H1 (cell line): ENCODE data around the gene C16orf95. TPM values are rescaled to one million over a fixed set of nuclear protein-coding genes. Genes with fewer than 3 reads are reported as not detected.
A peak's percentile ranks its signal among the peaks of the same experiment; 100 is the strongest.

Experiments used
- CTCF ChIA-PET: fragments of 300-600 bp; sonication (Branson Sonifier 250); formaldehyde crosslinking; loops from one replicate; lab custom pipeline; 2021; ENCODE audit not compliant: partially characterized antibody; lab: Charles Lee
- POLR2A ChIA-PET: fragments of 300-600 bp; sonication (Branson Sonifier 250); formaldehyde crosslinking; loops from one replicate; lab custom pipeline; 2021; ENCODE audit warnings: inconsistent platforms; ENCODE audit not compliant: partially characterized antibody; lab: Charles Lee
- DNase-seq, 2 experiments: peaks; one replicate each; pipeline versions ENCODE4 v3.0.0 to v3.0.0-alpha.2; 2010 to 2022; ENCODE audit warnings: low spot score in 2 of 2, low read depth in 1 of 2, mixed read lengths in 1 of 2
- FAIRE-seq: peaks from 2 replicates; lab custom pipeline; 2011; peaks lifted over from hg19 to GRCh38; lab: Jason Lieb, UNC
- H2AFZ ChIP-seq: 2 replicates; pipeline ENCODE4 v1.8.1; 2012; ENCODE audit warnings: low read length, inconsistent platforms
- H2AK5ac ChIP-seq: 2 replicates; pipeline ENCODE4 v1.6.1; 2013; ENCODE audit warnings: low read depth, low read length
- H2BK120ac ChIP-seq: replicated peaks from 2 replicates; pipeline ENCODE3; 2013; ENCODE audit warnings: low read depth, low read length, inconsistent platforms
- H2BK12ac ChIP-seq: 2 replicates; pipeline ENCODE4 v1.6.1; 2013; ENCODE audit warnings: low read depth, low read length
- H2BK15ac ChIP-seq: 2 replicates; pipeline ENCODE4 v1.6.1; 2013; ENCODE audit warnings: low read length
- H2BK20ac ChIP-seq: 2 replicates; pipeline ENCODE4 v1.6.1; 2013; ENCODE audit warnings: low read length
- H2BK5ac ChIP-seq: 2 replicates; pipeline ENCODE4 v1.6.1; 2013; ENCODE audit warnings: low read depth, low read length
- H3K14ac ChIP-seq: 2 replicates; pipeline ENCODE4 v1.6.1; 2013; ENCODE audit warnings: inconsistent platforms; ENCODE audit not compliant: insufficient read length
- H3K18ac ChIP-seq: 2 replicates; pipeline ENCODE4 v1.6.1; 2013; ENCODE audit warnings: low read length; ENCODE audit errors: extremely low read depth
- H3K23ac ChIP-seq: 2 replicates; pipeline ENCODE4 v1.6.1; 2013; ENCODE audit warnings: inconsistent platforms; ENCODE audit not compliant: insufficient read length
- H3K23me2 ChIP-seq: 2 replicates; pipeline ENCODE4 v1.6.1; 2013; ENCODE audit warnings: low read depth, low read length
- H3K27ac ChIP-seq: 2 replicates; pipeline ENCODE4 v1.6.1; 2011; ENCODE audit warnings: low read depth, low read length, inconsistent platforms
- H3K27me3 ChIP-seq, 4 experiments: replicated peaks in 1 of 4; 1 replicate in 1 of 4; 2 replicates in 3 of 4; pipeline versions ENCODE4 v1.6.1 to v1.8.1; 2011 to 2013; ENCODE audit warnings: low read length in 3 of 4, mild to moderate bottlenecking in 3 of 4, inconsistent platforms in 2 of 4, mixed read lengths in 2 of 4, moderate library complexity in 1 of 4; ENCODE audit not compliant: control insufficient read depth in 3 of 4, insufficient read depth in 3 of 4; ENCODE audit errors: extremely low read depth in 1 of 4
- H3K36me3 ChIP-seq, 4 experiments: 2 replicates each; pipeline versions ENCODE4 v1.6.1 to v1.8.1; 2011 to 2013; ENCODE audit warnings: mild to moderate bottlenecking in 4 of 4, low read length in 3 of 4, moderate library complexity in 2 of 4, control low read depth in 1 of 4, inconsistent platforms in 1 of 4; ENCODE audit not compliant: insufficient read depth in 4 of 4, control insufficient read depth in 2 of 4
- H3K4ac ChIP-seq: replicated peaks from 2 replicates; pipeline ENCODE3; 2013; ENCODE audit warnings: low read length, low read depth, mixed read lengths, inconsistent platforms; ENCODE audit not compliant: insufficient read length
- H3K4me1 ChIP-seq, 4 experiments: replicated peaks in 1 of 4; 1 replicate in 1 of 4; 2 replicates in 3 of 4; pipeline versions ENCODE4 v1.6.1 to v1.8.1; 2011 to 2013; ENCODE audit warnings: low read length in 3 of 4, inconsistent platforms in 2 of 4, mixed read lengths in 1 of 4; ENCODE audit not compliant: insufficient read depth in 4 of 4, control insufficient read depth in 3 of 4
- H3K4me2 ChIP-seq, 2 experiments: 2 replicates each; pipeline versions ENCODE4 v1.6.1 to v1.8.1; 2011 to 2013; ENCODE audit warnings: low read depth in 2 of 2, low read length in 2 of 2, control low read depth in 1 of 2, inconsistent platforms in 1 of 2, mild to moderate bottlenecking in 1 of 2; ENCODE audit not compliant: insufficient read depth in 1 of 2
- H3K4me3 ChIP-seq, 4 experiments: fragments of 200-600, 300-600 bp in 1 of 4; sonication (generic), shearing (Covaris generic), sonication (Bioruptor Twin) in 1 of 4; 2 replicates each; pipeline versions ENCODE4 v1.5.1 to v1.8.1; 2011 to 2016; ENCODE audit warnings: low read length in 4 of 4, low read depth in 3 of 4, control low read depth in 2 of 4, inconsistent platforms in 2 of 4, mild to moderate bottlenecking in 2 of 4, mixed read lengths in 1 of 4, moderate library complexity in 1 of 4; ENCODE audit not compliant: insufficient read depth in 2 of 4; ENCODE audit errors: extremely low read depth in 1 of 4
- H3K56ac ChIP-seq: replicated peaks from 2 replicates; pipeline ENCODE3; 2013; ENCODE audit warnings: low read depth, mild to moderate bottlenecking, mixed read lengths, low read length, inconsistent platforms; ENCODE audit not compliant: insufficient read length
- H3K79me1 ChIP-seq: 2 replicates; pipeline ENCODE4 v1.6.1; 2013; ENCODE audit warnings: low read depth, low read length, control low read depth
- H3K79me2 ChIP-seq, 2 experiments: 2 replicates each; pipeline versions ENCODE4 v1.6.1 to v1.8.1; 2012 to 2013; ENCODE audit warnings: low read length in 2 of 2, mild to moderate bottlenecking in 2 of 2, inconsistent platforms in 1 of 2; ENCODE audit not compliant: insufficient read depth in 2 of 2, control insufficient read depth in 1 of 2
- H3K9ac ChIP-seq, 4 experiments: replicated peaks in 1 of 4; 1 replicate in 1 of 4; 2 replicates in 3 of 4; pipeline versions ENCODE4 v1.6.1 to v1.8.1; 2011 to 2013; ENCODE audit warnings: low read depth in 3 of 4, low read length in 3 of 4, control low read depth in 2 of 4, mild to moderate bottlenecking in 2 of 4, moderate library complexity in 2 of 4, inconsistent platforms in 1 of 4; ENCODE audit errors: extremely low read depth in 1 of 4
- H3K9me3 ChIP-seq, 2 experiments: 2 replicates each; pipeline versions ENCODE4 v1.6.1 to v1.8.1; 2012 to 2013; ENCODE audit warnings: mild to moderate bottlenecking in 2 of 2, moderate library complexity in 2 of 2, control low read depth in 1 of 2, inconsistent platforms in 1 of 2, low read depth in 1 of 2, low read length in 1 of 2, mixed read lengths in 1 of 2; ENCODE audit not compliant: insufficient read depth in 2 of 2
- H4K20me1 ChIP-seq, 2 experiments: replicated peaks in 1 of 2; 2 replicates each; pipeline versions ENCODE3 to v1.8.1; 2011 to 2013; ENCODE audit warnings: inconsistent platforms in 2 of 2, low read length in 2 of 2, mild to moderate bottlenecking in 1 of 2; ENCODE audit not compliant: insufficient read depth in 2 of 2, control insufficient read depth in 1 of 2
- H4K5ac ChIP-seq: 2 replicates; pipeline ENCODE4 v1.6.1; 2013; ENCODE audit warnings: low read length, low read depth, mixed read lengths, inconsistent platforms; ENCODE audit not compliant: insufficient read length
- H4K8ac ChIP-seq: 2 replicates; pipeline ENCODE4 v1.8.0; 2013; ENCODE audit warnings: mild to moderate bottlenecking, moderate library complexity, low read length, inconsistent platforms; ENCODE audit not compliant: insufficient read depth; ENCODE audit errors: extremely low read depth
- H4K91ac ChIP-seq: replicated peaks from 2 replicates; pipeline ENCODE3; 2013; ENCODE audit warnings: low read length, mixed read lengths, inconsistent platforms; ENCODE audit not compliant: insufficient read length
- RAD21 ChIP-seq, 2 experiments: IDR thresholded peaks in 1 of 2; conservative IDR thresholded peaks in 1 of 2; 2 replicates each; pipeline ENCODE4 v1.6.1; 2011; ENCODE audit warnings: low read depth in 2 of 2, low read length in 2 of 2, improper control_type of control experiment in 1 of 2, inconsistent platforms in 1 of 2, mild to moderate bottlenecking in 1 of 2, moderate library complexity in 1 of 2
- SP4 ChIP-seq: IDR thresholded peaks from 2 replicates; pipeline ENCODE4 v1.6.1; 2012; ENCODE audit warnings: low read length, inconsistent platforms
- WGBS, 2 experiments: shearing (Covaris generic) in 1 of 2; methylation state at CpG; one replicate each; pipeline versions ENCODE4 v1.1.6 to v1.1.7; 2013 to 2015; ENCODE audit warnings: low lambda C conversion rate in 2 of 2, mixed read lengths in 2 of 2, inconsistent platforms in 1 of 2, low coverage in 1 of 2, missing lambda C conversion rate in 1 of 2; ENCODE audit not compliant: insufficient replicate concordance in 2 of 2, insufficient coverage in 1 of 2, insufficient read length in 1 of 2; ENCODE audit errors: extremely low coverage in 1 of 2, missing lambda C conversion rate in 1 of 2; 5-methylcytosine and 5-hydroxymethylcytosine counted together
- polyA plus RNA-seq, 7 experiments: library from polyadenylated mRNA; depleted of rRNA in 3 of 7; stranded (reverse) in 5 of 7; unstranded in 2 of 7; fragments of >200 nt in 5 of 7; fragments of 200-250 nt in 2 of 7; gene quantifications; 1 replicate in 5 of 7; 2 replicates in 1 of 7; 4 replicates in 1 of 7; pipeline versions ENCODE4 v1.2.1 to v1.2.3, GENCODE V29; 2011 to 2013; ENCODE audit warnings: missing spikeins in 2 of 7, mixed read lengths in 2 of 7
- total RNA-seq: library from RNA; stranded (reverse); fragmentation: NEBNext Ultra II Directional; extraction: Animal tissue kit (Norgen Biotek cat#: 25700); gene quantifications from 2 replicates; pipeline ENCODE4 v1.2.1, GENCODE V29; 2021

C16orf95 gene
- total and polyA plus RNA-seq, 2 of the 8 experiments (the other 6 are each of a cell fraction or from before 2014, with no cell fraction given): 5.0 to 5.4 TPM

- 86% methylated on average over 11 of the region's 17 CpGs; no CpG with 5 or more reads in 1 of the 2 experiments for WGBS, 2 experiments
These were observed 27.9 kb upstream of the C16orf95 start for GRCh38 chr16:87344931-87345631.

More at GRCh38 chr16:87344931-87345631, 27.9 kb upstream of the C16orf95 start:
- H4K5ac ChIP-seq: peak overlapping the region; percentile 10
- no peak for DNase-seq
- H4K91ac ChIP-seq: no peak overlapping the region
- no peak overlapping the region for H3K27ac ChIP-seq
- no peak overlapping the region for H4K8ac ChIP-seq
- H2AFZ ChIP-seq: no peak overlapping the region
- H3K36me3 ChIP-seq: peaks cover 0 to 5% (median 3%) of the 10 kb centered on the region in 4 experiments; a peak in 5 of 8 replicates
- CTCF ChIA-PET: interaction anchor here (0.6 kb wide), 1 partner anchor 25 kb away, joined by 3 read pairs; no protein-coding TSS in a partner anchor
- no peak overlapping the region for H3K14ac ChIP-seq
- H2BK20ac ChIP-seq: no peak overlapping the region
- no peak overlapping the region for H2BK120ac ChIP-seq
- FAIRE-seq: no peak
- H2BK12ac ChIP-seq: no peak overlapping the region
- TF ChIP-seq RAD21 (IDR thresholded peaks at IDR 0.05 in 1 of 2, conservative IDR thresholded peaks at IDR 0.05 in 1 of 2; ENCODE audit: low read depth in 2 of 2, low read length in 2 of 2) (no peak), SP4 (no peak)
- TF ChIP-seq, all 59 proteins: peak for 0
- Histone ChIP-seq H3K9ac (no peak overlapping the region), H3K56ac (no peak overlapping the region), H3K18ac (peak overlapping the region; percentile 28; the same call in 1 of the 2 replicates), H2BK15ac (no peak overlapping the region), H3K4me2 (no peak overlapping the region), H3K4ac (no peak overlapping the region), H3K4me3 (no peak overlapping the region), H4K20me1 (peaks cover 0 to 2% of the 10 kb centered on the region in 2 experiments), H3K9me3 (no peaks in the 10 kb centered on the region), H2AK5ac (no peak overlapping the region), H3K4me1 (peaks cover 0 to 11% (median 1%) of the 10 kb centered on the region in 4 experiments; a peak in 3 of 7 replicates), H2BK5ac (no peak overlapping the region), H3K23me2 (no peaks in the 10 kb centered on the region), H3K79me1 (peaks cover 6% of the 10 kb centered on the region), H3K79me2 (no peaks in the 10 kb centered on the region; a peak in 1 of 4 replicates), H3K23ac (no peak overlapping the region), H3K27me3 (no peaks in the 10 kb centered on the region)
- POLR2A ChIA-PET: no interaction called here
